ENCODE measurements around the gene NETO2.

Gene NETO2

GRCh38 chr16:47046726-47047523 lies 96.8 kb downstream of the NETO2 start:
- DNase-seq (ENCODE audit: low spot score) = no peak

DNA sequence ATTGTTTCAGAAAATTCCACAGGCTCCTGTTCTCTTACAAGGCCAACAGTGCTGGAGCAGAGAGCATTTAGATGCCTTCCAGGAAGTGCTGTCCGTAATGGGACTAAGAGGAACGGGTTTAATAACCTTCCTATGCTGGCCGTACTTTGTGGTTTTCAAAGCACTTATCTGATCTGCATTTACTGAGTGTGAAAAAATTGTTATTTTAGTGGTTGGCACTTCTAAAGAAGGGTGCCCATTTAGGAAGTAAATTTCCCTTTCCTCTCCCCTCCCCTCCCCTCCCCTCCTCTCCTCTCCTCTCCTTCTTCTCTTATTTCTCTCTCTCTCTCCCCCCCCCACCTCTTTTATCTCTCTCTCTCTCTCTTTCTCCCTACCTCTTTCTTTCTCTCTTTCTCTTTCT lies 98.3 kb downstream of the NETO2 start:
- no peak for DNase-seq (ENCODE audit: low spot score)

DNA sequence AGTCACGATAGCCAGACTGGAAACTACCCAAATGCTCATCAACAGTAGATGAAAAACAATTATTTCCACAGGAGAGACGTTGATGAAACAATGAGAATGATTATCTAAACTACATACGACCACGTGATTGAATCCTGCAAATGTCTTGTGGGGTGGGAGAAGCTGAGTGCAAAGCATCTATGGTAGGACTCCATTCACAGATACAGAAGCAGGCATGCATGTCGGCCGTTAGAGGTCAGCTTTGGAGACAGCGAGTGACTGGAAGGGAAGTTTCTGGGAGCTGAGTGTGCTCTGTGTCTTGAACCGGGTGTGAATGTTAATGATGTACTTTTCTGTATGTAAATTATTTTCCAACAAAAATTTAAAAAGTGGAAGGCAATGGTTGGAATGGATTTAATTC lies 98.7 kb downstream of the NETO2 start:
- DNase-seq (ENCODE audit: low spot score) = peak; percentile 23

- no peak for DNase-seq (ENCODE audit: low spot score)
These were observed 99.6 kb downstream of the NETO2 start for GRCh38 chr16:47043970-47044684.

DNA sequence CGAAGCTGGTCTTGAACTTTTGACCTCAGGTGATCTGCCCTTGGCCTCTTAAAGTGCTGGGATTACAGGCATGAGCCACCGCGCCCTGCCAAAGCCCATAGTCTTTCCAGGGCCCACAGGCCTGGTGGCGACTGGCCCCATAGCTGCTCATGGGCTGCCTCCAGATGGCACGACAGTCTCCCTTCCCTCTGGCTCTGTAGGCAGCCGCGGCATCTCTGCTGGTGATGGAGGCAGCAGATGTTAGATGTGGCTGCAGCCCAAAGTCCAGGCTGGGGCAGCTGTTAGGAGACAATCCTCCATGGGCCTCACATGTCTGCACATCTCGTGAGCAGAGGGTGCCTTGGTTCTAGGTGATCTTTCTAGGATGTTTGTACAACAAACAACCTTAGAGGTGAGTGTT lies 100.5 kb downstream of the NETO2 start:
- peak; percentile 26 for DNase-seq (ENCODE audit: low spot score)

DNA sequence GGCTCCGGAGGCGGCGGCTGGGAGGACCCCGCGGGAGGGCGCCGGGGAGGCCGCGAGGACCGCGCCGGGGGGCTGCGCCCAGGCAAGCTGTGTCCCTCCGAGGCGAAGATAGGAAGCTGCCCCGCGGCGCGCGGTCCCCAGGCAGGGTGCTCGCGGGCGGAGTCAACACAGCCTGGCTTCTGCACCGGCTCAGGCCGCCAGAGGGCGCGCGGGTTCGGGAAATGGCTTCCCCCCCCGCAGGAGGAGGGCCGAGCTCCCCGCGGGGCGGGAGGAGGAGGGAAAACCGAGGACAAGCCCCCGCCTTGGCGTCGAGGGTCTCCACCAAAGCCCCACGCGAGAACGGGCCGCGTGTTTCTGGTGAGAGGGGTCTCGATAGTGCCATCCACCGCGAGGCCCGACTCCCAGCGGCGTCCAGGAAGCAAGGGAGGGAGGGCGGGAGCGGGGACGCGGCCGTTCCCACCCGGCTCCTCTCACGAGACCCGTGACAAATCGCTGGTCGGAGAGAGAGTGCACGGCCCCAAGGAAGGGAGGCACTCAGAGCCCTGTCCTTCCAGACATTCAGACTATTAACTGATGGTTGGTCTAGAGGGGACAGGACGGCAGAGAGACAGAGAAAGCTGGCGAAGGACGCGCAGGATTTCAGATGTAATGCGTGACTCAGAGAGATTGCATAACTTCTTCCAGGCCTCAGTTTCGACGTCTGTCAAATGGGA lies 105.8 kb downstream of the NETO2 start:
- peak; percentile 63 for DNase-seq (ENCODE audit: low spot score)

- DNase-seq (ENCODE audit: low spot score) = no peak
These were observed 106.4 kb downstream of the NETO2 start for GRCh38 chr16:47037396-47037745.

- no peak for DNase-seq (ENCODE audit: low spot score)
These were observed 107.5 kb downstream of the NETO2 start for GRCh38 chr16:47036201-47036600.

DNA sequence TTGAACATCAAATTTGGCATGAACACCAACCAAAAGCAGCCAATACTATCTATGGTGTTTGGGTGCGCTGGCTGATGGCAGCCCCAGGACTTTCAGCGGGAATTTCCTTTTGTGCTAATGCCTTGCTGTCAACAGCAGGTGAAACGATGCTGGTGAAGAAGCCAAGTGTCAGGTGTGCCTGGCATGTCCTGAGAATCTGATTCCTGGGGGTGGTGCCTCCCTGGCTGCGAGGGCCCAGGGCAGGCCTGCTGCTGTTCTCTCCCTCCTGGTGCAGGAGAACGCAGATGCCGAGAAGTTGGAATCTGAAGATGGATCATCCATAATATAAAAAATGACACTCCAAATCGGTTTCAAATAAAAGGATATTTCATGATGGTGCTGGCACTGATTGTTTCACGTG lies 108.3 kb downstream of the NETO2 start:
- DNase-seq (ENCODE audit: low spot score) = no peak

DNA sequence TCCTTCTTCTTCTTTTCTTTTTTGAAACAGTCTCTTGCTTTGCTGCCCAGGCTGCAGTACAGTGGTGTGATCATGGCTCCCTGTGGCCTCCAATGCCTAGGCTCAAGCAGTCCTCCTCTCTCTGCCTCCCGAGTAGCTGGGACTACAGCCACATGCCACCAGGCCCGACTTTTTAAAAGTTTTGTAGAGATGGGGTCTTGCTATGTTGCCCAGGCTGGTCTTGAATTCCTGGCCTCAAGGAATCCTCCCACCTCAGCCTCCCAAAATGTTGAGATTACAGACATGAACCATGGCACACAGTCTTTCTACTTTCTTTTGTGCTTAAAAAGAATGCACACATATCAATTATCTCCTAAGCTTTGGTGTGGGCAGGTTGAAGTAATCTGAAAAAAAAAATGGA lies 109.3 kb downstream of the NETO2 start:
- DNase-seq (ENCODE audit: low spot score) = no peak

DNA sequence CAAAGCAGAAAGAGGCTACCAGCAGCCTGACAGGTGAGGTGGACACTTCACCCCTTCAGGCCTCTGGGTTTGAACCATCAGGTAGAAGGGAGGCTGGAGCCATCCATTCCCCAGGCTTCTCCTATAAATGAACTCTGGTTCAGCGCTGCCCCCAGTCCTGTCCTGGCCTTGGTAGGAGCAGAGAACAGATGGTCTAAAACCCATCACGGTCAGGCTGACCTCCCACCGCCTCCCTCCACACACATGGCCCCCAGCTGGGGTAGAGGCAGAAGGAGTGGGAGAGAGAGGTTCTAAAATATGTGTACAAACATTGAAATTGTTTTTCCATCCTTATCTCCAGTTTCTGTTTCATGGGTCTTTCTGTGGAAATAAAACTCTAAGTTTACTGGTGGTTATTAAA lies 110.6 kb downstream of the NETO2 start:
- DNase-seq (ENCODE audit: low spot score) = no peak

DNA sequence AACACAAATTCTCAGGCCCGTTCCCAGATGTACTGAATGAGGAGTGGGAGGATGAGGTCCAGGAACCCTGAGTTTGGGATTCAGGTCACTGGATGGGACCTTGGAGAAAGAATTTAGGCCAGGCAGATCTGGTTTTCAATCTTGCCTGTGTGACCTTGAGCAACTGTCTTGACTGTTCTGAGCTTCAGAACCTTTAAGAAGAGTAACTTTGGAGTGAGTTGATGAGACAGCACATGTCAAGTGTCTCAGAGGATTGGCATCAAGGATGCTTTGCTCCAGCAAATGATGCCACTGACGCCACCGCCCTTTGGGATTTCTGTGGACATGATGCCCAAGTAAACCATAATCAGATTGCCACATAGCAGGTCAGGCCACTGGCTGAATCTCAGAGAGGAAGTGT lies 114.0 kb downstream of the NETO2 start:
- DNase-seq (ENCODE audit: low spot score) = no peak

DNA sequence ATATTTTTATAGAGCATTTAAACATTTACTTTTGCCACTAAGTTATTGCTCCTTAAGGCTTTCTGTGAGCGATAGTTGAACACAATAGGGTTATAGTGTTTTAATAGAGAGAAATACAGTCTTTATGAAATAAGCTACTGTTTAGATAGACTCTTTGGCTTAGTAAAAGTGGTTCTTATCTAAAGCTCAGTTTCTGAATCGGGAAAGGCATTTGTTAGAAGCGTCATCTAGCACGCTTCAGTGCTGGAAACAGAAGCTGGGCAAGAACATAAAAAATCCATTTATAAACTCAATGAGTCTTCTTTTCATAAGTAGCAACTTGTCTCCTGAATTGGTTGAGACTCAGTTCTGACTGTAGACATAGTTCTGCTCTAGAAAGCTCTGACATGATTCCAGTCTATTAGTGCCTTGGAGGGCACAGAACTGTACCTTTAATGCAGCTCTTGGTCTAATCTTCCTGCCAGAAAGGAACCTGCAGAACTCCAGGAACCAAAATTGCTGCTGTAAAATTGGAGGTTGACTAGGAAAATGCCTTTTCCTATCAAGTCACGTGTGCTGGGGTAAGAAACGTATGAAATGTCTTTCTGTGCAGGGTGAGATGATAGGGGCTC lies 114.9 kb downstream of the NETO2 start:
- no peak for DNase-seq (ENCODE audit: low spot score)
